ENCODE data around the gene TNFSF18.

TNFSF18 gene

GRCh38 chr1:173043253-173043652 is 7.5 kb downstream of the TNFSF18 start:
- ATAC-seq (ENCODE audit: low read depth) (peak; percentile 81), DNase-seq (ENCODE audit: low spot score) (no peak)
- Histone ChIP-seq H3K27ac (ENCODE audit: poor library complexity, severe bottlenecking) (no peak overlapping the region), H3K36me3 (ENCODE audit: low read depth) (no peaks in the 10 kb centered on the region), H3K4me1 (ENCODE audit: insufficient read depth, poor library complexity, severe bottlenecking) (peaks cover 15% of the 10 kb centered on the region), H3K27me3 (ENCODE audit: insufficient read depth, poor library complexity, severe bottlenecking) (no peaks in the 10 kb centered on the region), H3K4me3 (ENCODE audit: severe bottlenecking) (no peak overlapping the region), H3K9me3 (ENCODE audit: severe bottlenecking) (no peaks in the 10 kb centered on the region)
- TF ChIP-seq CTCF (IDR thresholded peaks at IDR 0.05; ENCODE audit: poor library complexity, severe bottlenecking): no peak

- Histone ChIP-seq H3K27me3 (ENCODE audit: insufficient read depth, poor library complexity, severe bottlenecking) (no peaks in the 10 kb centered on the region), H3K9me3 (ENCODE audit: severe bottlenecking) (no peaks in the 10 kb centered on the region), H3K4me3 (ENCODE audit: severe bottlenecking) (no peak overlapping the region), H3K36me3 (ENCODE audit: low read depth) (no peaks in the 10 kb centered on the region), H3K27ac (ENCODE audit: poor library complexity, severe bottlenecking) (no peak overlapping the region), H3K4me1 (ENCODE audit: insufficient read depth, poor library complexity, severe bottlenecking) (peaks cover 11% of the 10 kb centered on the region)
- TF ChIP-seq CTCF (IDR thresholded peaks at IDR 0.05; ENCODE audit: poor library complexity, severe bottlenecking): no peak
- DNase-seq (ENCODE audit: low spot score) (no peak), ATAC-seq (ENCODE audit: low read depth) (no peak)
Measured at GRCh38 chr1:173042806-173043205, 7.9 kb downstream of the TNFSF18 start.

- ATAC-seq (ENCODE audit: low read depth) (no peak), DNase-seq (ENCODE audit: low spot score) (no peak)
- TF ChIP-seq CTCF (IDR thresholded peaks at IDR 0.05; ENCODE audit: poor library complexity, severe bottlenecking): no peak
- Histone ChIP-seq H3K4me3 (ENCODE audit: severe bottlenecking) (no peak overlapping the region), H3K27ac (ENCODE audit: poor library complexity, severe bottlenecking) (no peak overlapping the region), H3K36me3 (ENCODE audit: low read depth) (no peaks in the 10 kb centered on the region), H3K4me1 (ENCODE audit: insufficient read depth, poor library complexity, severe bottlenecking) (peaks cover 11% of the 10 kb centered on the region), H3K27me3 (ENCODE audit: insufficient read depth, poor library complexity, severe bottlenecking) (no peaks in the 10 kb centered on the region), H3K9me3 (ENCODE audit: severe bottlenecking) (no peaks in the 10 kb centered on the region)
Measured at GRCh38 chr1:173039626-173040025, 11.1 kb downstream of the TNFSF18 start.

GRCh38 chr1:173038875-173039554 is 11.7 kb downstream of the TNFSF18 start:
- DNase-seq (ENCODE audit: low spot score) (no peak), ATAC-seq (ENCODE audit: low read depth) (no peak)
- H3K27me3 ChIP-seq (ENCODE audit: insufficient read depth, poor library complexity, severe bottlenecking): no peaks in the 10 kb centered on the region
- H3K4me3 ChIP-seq (ENCODE audit: severe bottlenecking): no peak overlapping the region
- H3K4me1 ChIP-seq (ENCODE audit: insufficient read depth, poor library complexity, severe bottlenecking): peaks cover 11% of the 10 kb centered on the region
- TF ChIP-seq CTCF (IDR thresholded peaks at IDR 0.05; ENCODE audit: poor library complexity, severe bottlenecking): no peak
- H3K9me3 ChIP-seq (ENCODE audit: severe bottlenecking): no peaks in the 10 kb centered on the region
- no peaks in the 10 kb centered on the region for H3K36me3 ChIP-seq (ENCODE audit: low read depth)
- H3K27ac ChIP-seq (ENCODE audit: poor library complexity, severe bottlenecking): no peak overlapping the region

GRCh38 chr1:173024543-173024942 is 26.2 kb downstream of the TNFSF18 start:
- Histone ChIP-seq H3K27ac (ENCODE audit: poor library complexity, severe bottlenecking) (no peak overlapping the region), H3K9me3 (ENCODE audit: severe bottlenecking) (no peaks in the 10 kb centered on the region), H3K4me3 (ENCODE audit: severe bottlenecking) (no peak overlapping the region), H3K27me3 (ENCODE audit: insufficient read depth, poor library complexity, severe bottlenecking) (no peaks in the 10 kb centered on the region), H3K4me1 (ENCODE audit: insufficient read depth, poor library complexity, severe bottlenecking) (no peaks in the 10 kb centered on the region), H3K36me3 (ENCODE audit: low read depth) (no peaks in the 10 kb centered on the region)
- TF ChIP-seq CTCF (IDR thresholded peaks at IDR 0.05; ENCODE audit: poor library complexity, severe bottlenecking): no peak
- no peak for DNase-seq (ENCODE audit: low spot score)
- ATAC-seq (ENCODE audit: low read depth): no peak
